ENCODE measurements around the gene TMIE.
"Not testable (repeated sequence)": the region's sequence is repeated elsewhere in the genome, so short reads cannot be mapped to it uniquely, and the experiment has no call there.

The TMIE gene

DNA sequence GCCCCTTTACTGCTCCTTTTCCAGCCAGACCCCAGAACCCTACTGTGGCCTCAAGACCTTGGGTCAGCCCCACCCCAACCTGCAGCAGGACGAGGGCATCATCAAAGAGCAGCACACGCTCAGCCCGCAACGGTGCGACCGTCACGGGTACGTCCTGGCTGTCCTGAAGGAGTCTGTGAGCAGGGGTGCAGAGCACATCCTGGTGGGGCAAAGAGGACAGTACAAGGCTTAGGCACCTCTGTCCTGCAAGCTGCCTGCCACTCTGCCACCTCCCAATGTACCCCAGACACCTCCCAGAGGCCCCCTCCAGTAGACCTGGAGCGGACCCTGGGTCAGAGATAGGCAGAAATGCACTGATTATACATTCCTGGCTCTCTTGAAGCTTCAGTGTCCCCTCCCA is 15.7 kb upstream of the TMIE start:
- no peak for DNase-seq (ENCODE audit: low read depth in 2 of 2)

DNA sequence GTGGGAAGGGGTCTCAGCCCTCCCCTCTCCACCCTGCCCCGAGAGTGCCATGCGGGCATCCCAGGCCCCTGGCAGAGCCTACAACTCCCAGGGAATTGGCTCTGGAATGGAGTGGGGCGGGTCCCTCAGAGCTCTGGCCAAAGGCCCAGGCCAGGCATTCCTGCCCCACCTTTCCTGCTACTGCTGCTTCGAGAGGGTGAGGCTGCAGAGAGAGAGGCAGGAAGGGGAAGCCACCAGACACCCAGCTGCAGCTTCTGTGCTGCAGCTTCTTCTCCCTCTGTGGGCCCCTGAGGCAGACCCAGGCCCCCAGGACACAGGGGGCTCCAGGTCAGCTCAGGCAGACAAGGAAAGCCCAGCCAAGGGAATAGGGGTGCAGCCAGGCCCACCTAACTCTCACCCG is 10.4 kb upstream of the TMIE start:
- DNase-seq (ENCODE audit: low read depth in 2 of 2), result no peak

DNA sequence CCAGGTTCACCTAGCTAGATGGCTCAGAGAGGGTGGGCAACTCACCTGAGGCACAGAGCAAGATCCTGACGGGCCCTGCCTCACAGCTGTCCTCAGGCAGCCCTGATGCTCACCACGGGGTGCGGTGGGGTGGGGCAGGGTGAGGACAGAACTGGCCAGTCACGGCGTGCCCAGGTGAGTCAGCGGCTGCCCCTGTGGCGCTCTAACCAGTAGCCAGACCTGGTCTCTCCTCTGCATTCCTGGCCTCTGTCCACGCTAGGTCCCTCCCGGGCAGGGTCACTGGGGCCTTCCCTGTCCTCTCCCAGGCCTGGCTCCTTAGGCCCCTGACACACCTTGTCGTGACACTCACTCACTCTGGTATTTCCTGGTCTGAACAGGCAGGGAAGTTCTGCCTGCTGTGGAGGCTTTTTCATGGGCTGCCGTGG is 8.6 kb upstream of the TMIE start:
- DNase-seq (ENCODE audit: low read depth in 2 of 2), result no peak

DNA sequence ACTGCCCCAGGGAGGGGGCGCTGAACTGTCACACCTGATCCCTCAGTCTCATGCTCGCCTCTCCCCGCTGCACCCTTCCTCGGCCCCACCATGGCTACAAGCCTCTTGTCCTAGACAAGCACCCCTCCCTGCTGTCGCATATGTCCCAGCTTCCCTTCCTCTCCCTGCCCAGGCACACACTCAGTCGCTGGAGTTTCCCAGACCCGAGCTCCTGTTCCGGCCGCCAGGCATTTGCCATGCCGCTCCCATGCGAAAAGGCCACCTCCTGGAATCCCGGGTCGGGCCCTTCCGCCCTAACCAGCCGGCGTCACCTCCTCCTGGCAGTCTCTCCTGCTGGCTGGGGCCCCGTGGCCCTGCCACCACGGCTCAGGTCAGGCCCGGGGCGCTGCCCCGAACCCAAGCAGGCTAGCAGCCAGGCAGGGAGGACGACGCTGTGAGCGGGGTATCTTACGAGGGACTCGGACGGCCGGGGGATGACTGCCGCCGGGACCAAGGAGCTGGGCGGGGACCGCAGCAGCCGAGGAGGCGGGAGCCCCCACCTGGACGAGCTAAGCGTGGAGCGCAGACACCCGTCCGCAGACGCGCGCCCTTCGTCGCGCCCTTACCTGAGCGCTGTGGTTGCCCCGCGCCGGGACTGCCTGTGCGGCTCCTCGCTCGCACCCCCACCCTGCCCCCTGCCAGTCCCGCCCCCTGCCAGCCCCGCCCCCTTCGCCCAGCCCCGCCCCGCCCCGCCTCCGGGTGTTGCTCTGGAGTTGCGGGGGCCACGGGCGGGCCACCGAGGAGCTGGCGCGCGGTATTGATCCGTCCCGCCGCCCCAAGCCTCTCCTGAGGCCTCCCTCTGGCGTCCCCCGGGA is 7.9 kb upstream of the TMIE start, which contains the start of gene ALS2CL:
Gene ALS2CL (minus strand): TSS at position 642 of the 854 bp plus-strand sequence. CDS start 4,239 bp downstream, outside the sequence.
- DNase-seq (ENCODE audit: low read depth in 2 of 2), result peak in 1 of 2 donors; percentile 20

DNA sequence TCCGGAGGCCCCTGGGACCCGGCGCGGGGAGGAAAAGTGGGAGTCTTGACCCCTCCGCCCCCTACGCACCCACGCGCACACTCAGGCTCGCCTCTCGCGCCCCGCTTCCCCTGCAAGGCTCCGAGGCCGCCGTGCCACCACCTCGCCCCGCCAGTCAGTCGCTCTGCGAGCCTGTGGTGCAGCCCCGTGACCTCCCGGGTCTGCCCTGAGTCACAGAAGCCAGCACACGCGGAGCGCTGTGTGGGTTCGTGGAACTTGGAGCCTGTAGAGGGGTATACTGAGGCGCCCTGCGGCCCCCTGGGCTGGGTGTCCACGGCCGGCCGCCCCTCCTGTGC is 7.3 kb upstream of the TMIE start:
- no peak for DNase-seq (ENCODE audit: low read depth in 2 of 2)

DNA sequence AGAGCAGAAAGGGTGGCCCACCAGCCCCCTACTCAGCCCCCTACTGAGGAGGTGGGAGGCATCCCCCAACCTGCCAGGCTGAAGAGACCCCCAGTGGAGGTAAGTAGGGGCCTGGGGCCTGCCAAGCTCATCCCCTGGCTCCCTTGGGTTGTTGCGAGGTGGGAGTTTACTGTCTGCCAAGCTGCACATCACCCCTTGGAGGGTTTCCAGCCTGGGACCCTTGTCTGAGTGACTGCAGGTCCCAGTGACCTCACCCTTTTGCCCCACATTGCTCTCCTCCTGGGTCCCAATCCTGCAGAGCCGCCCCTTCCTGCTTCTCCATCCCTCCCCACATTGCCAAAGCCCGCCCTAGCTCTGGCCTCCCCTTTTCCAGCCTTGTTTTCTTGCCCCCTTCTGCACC is 6.7 kb upstream of the TMIE start:
- DNase-seq (ENCODE audit: low read depth in 2 of 2), result no peak

DNA sequence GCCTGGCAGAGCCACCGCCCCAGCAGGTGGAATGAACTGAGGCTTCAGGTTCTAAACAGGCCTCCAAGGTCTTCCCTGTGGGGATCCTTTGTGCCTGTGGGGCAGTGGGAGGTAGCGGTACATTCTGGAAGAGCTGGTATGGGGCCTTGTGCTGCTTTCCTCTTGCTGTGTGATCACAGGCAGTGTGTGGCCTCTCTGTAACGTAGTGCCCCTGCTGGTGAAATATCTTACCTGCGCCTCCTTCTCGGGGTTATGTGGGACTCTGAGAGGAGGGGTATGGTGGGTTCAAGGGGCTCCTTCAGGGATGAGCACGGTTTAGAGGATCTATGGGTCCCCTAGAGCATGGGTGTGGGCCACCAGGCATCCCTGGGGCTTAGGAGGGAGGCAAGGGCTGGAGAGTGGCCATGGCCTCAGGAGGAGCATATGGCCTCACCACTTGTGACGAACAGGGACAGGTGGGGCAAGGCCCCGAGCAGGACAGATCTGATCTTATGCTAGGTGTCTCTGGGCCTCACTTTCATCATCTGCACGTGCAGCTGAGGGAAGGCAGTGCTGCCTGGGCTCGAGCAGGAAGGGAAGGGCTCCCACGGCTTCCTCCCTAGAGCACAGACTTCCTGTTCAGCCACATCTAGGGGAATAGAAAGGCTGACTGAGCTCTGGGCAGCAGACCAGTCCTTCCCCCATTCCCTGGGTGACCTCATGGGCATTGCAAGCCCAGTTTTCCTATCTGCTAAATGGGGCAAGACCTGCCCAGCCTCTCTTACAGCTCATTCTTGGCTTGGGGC is 5.8 kb upstream of the TMIE start:
- no peak for DNase-seq (ENCODE audit: low read depth in 2 of 2)

DNA sequence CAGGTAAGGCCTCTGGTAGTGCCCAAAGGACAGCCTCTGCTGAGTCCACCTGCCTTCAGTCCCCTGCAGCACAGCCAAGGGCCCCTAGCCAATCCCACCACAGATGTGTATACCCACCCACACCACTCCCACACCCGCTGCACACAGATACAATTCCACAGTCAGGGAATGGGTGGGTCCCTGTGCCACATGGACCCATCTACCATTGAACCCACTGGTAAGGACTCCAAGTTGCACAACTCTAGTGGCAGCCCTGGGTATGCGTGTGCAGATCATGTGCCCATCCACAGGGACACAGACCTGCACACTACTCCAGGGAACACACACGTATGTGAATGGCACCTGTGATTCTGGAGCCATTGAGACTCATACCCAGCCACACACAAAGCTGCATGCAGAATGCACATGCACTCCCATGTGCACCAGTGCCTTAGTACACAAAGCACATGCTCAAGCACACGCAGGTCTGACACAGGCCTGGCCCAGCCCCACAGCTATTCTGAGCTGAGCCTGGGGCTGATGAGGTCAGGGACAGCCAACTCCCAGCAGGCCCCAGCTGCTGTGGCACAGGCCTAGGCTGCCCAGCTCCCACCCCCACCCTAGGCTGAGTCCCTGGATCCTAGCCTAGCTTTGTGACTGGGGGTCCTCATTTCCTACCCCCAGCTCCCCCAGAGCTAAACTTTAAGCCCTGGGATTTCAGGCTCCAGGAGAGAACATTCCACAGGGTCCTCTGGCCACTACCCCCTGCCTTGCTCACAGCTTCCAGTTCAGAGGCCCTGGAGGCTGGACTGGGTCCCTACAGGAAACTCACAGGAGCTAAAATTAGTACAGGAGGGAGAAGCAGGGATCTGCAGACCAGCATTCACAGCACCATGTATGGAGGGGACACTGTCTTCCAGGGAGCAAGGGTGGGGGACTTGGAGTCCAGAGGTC is 5.0 kb upstream of the TMIE start:
- no peak for DNase-seq (ENCODE audit: low read depth in 2 of 2)

DNA sequence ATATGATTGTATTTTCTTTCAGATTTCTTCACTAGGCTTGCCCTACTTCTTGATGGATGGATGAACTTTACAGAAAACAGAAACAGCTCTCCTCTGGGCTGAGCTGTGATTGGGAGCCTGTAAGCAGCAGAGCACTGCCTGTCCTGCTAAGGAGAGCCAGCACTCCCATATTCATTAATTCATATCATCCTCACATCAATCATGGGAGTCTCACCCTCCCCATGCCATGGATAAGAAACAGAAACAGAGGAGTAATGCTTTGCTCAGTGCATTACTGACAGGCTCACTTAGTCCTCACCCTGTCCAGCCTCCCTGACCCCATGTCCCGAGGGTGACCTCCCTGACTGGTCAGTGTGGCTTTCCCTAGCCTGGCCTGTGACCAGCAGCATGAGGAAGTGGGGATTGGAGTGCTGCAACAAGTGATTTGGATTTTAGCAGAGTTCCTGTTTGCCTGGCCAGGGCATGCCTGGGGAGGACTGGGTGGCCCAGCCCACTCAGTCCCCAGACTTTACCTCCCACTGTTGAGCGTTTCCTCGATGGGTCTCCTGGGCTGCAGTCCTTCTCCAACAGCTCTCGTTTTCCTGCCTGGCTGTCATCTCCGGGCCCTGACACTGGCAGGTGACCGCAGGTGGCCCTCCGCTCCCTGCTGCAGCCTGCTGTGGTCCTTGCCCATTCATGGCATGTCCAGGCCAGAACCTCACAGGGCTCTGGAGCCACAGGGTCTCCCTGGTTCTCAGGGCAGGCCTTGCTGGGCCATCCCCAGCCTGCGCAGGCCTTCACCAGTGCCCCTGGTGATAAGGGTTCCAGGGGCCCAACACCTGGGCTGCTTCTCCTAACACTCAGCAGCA is 1.3 kb upstream of the TMIE start:
- DNase-seq (ENCODE audit: low read depth in 2 of 2), result no peak

DNA sequence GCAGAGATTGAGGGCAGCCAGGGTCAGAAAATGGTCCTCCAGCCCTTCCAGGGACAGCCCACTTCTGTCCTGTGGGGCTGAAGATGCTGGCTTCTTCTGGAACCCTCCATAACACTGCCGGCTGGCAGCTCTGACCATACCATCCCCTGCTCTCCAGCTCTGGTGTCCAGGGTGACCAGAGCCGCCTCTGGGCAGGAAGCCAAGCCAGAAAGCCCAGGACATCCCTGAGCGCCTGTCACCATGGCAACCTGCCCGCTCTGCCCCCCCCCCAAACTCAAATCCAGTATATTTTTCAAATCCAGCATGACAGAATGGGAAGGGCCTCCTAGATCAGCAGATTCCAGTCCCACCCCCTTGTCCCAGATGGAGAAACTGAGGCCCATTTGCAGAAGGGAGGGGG is 420 bp upstream of the TMIE start:
- no peak for DNase-seq (ENCODE audit: low read depth in 2 of 2)

DNA sequence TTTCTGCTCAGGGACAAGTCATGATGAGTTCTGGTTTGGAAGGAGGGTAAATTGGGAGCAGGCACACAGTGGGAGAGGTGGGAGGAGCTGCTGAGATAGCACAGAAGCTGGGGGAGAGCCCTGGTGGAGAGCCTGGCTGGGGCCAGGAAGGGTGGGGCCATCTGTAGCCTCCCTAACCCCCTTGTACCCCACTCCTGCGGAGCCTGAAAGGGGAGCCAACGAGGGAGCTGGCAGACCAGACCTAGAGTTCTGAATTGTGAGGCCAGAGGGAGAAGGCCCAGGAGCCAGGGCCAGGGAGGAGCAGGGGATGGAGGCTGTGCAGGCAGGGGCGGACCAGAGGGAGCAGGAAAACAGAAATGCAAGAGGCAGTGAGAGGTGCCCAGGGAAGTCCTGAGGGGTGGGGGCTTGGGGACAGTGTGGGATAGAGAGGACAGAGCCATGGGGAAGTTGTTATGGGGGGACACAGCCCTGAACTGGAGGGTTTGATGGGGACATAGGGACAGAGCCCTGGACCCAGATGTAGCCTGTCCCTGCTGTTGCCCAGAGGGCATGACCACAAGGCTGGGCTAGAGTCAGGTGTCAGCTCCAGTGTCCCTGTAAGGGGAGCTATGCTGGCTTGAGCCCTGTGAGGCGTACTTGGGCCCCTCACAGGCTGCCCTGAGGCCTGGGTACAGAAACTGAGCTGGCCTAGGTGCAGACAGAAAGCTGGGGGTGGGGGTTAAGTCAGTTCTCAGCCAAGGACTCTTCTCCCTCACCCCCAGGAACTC is 1.2 kb downstream of the TMIE start:
- no peak for DNase-seq (ENCODE audit: low read depth in 2 of 2)

DNA sequence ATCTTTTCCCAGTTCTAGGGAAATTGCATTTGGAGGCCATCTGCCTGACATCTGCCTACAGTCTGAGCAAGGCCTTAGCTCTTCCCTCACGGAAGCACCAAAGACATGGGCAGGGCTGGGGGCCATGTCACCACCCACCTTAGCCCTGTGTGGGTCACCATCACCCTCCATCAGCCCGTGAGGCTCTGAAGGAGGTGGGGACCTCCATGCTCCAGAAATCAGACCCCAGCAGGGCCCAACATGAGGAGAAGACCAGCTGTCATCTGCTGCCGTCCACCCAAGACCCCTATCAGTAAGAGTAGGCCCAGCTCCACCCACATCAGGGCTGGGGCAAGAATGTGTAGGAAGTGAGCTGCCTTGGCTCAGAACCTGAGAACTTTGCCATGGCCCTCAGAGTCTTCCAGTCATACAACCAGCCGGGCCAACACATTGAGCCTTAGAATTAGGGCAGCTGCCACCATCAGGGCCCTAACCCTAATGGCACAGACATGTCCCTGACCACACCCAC is 1.9 kb downstream of the TMIE start:
- DNase-seq (ENCODE audit: low read depth in 2 of 2), result no peak

DNA sequence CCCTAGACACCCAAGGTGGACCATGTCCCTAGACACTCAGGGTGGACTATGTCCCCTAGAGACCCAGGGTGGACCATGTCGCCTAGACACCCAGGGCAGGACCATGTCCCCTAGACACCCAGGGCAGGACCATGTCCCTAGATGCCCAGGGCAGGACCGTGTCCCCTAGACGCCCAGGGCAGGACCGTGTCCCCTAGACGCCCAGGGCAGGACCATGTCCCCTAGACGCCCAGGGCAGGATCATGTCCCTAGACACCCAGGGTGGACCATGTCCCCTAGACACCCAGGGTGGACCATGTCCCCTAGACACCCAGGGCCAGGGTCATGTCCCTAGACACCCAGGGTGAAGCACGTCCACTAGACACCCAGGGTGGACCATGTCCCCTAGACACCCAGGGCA is 3.2 kb downstream of the TMIE start:
- DNase-seq (ENCODE audit: low read depth in 2 of 2), result not testable (repeated sequence)

DNA sequence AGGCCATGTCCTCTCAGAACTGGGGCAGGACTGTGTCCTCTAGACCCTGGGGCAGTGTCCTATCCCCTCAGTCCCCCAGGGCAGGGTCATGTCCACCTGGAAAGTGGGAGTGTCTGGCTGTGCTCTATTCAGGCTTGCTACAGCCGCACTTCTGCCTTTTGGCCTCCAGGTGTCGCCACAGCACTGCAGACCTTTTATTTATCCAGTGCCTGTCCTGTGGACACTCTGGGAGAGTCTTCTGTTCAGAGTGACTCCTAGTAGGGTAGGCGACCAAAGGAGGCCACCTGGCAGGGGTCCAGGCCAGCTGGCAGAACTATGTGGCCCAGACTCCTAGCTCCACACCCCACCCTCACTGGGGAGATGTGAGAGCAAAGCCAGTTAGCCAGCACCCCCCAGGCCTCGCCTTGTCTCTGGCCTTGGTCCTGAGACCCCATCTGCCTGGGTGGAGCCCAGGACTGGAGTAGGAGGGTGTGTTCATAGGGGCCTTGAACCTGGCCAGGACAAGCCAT is 3.9 kb downstream of the TMIE start:
- peak; percentile 40 for DNase-seq (ENCODE audit: low read depth in 2 of 2)

DNA sequence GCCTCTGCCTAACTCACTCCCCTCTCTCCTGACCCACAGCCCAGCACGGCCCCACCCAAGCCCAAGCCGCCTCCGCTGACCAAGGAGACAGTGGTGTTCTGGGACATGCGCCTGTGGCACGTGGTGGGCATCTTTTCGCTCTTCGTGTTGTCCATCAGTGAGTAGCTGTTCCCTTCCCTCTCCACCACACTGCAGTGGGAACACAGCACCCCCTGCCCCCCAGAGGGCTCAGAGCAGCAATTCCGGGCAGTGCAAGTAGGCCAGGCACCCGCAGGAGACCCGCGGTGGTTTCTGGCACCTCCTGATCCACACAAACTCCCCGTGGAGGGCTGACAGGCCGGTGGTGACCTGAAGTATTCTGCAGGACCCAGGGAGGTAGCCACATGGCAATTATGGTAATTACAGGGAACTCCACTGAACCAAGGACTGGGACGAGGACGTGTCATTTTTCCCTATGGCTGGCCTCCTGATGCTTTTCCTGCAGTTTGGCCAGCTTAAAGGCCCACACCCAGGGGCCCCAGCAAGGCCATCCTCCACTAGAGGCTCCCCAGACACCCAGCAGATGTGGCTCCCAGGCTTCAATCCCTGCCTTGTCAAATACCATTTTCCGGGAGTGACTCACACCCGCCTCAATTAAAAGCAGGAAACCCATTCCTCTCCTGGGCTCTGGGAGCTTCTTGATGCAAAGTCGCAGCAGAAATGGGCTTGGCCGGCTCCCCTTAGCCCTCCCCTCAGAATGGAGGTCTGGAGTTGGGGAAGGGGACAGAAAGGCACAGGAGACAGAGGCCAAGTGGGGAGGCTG is 4.8 kb downstream of the TMIE start:
- DNase-seq (ENCODE audit: low read depth in 2 of 2), result no peak

DNA sequence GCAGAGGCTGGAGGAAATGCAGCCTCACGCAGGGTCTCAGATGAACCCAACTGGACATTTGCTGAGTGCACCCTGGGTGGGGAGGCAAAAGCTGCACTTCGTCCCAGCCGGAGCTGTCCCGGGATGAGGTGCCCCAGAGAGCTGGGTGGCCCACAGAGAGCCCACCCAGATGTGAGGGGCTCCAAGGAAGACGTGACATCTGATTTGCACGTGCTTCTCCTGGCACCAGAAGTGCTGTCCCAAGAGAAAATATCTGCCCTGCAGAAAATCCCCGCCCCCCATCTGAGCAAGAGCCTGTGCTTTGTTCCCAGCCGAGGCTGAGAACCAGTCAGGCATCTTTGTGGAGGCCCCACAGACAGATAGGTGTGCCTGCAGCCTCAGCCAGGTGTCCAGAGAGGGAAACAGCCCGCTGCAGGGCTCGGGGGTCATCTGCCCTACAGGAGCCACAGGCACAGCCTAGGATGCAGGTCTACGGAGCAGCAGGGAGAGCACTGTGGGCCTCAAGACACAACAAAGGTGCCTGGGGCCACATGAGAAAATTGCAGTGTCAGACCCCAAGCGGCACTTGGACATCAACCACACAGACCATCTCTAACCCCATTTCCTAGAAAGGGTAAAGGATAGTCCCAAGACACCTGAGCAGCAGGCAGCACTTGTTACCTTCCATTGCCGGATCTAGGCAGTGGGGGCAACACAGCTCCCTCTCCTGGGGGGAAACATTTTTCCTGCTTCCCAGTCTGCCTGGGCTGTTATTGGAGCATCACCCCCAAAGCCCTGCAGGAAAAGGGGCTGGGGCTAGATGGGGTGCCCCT is 5.8 kb downstream of the TMIE start:
- no peak for DNase-seq (ENCODE audit: low read depth in 2 of 2)

DNA sequence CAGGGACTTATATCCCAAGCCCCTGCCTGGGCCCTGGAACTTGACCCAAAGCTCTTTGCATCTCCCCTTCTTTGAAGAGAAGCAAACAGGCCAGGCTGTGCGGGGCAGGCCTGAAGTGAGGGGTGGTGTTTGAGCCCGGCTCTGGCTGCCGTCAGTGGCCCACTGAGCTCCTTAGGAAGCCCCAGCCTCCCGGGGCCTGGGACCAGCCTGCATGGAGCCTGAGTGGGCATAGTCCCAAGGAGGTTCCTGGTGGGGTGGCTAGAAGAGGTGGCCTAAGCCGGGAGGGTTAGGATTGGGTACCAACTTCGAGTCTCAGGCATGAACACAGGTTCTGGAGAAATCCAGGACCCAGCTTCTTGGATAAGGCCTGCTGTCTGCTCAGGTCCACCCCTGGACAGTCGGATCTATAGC is 6.4 kb downstream of the TMIE start:
- no peak for DNase-seq (ENCODE audit: low read depth in 2 of 2)

All from stimulated activated CD8-positive, alpha-beta memory T cell treated with anti-CD3 and anti-CD28 coated beads, Interleukin-15, amount 100 ng/mL, for 48 hours (primary cell).